ENCODE results near the gene ACSL6.

ACSL6 gene

GRCh38 chr5:132046880-132047299 lies 35.4 kb upstream of the ACSL6 start:
- no peak for DNase-seq

- DNase-seq = no peak
Observed at GRCh38 chr5:132044207-132044606, 32.7 kb upstream of the ACSL6 start.

- DNase-seq = no peak
Observed at GRCh38 chr5:132037353-132037752, 25.9 kb upstream of the ACSL6 start.

GRCh38 chr5:132033122-132033521 lies 21.7 kb upstream of the ACSL6 start:
- DNase-seq = no peak

- no peak for DNase-seq
Observed at GRCh38 chr5:132032196-132032595, 20.7 kb upstream of the ACSL6 start.

GRCh38 chr5:132030610-132031009 lies 19.2 kb upstream of the ACSL6 start:
- no peak for DNase-seq

GRCh38 chr5:132029609-132030330 lies 18.3 kb upstream of the ACSL6 start:
- DNase-seq = no peak

- DNase-seq = no peak
Observed at GRCh38 chr5:132027027-132027426, 15.6 kb upstream of the ACSL6 start.

- no peak for DNase-seq
Observed at GRCh38 chr5:132026516-132027008, 15.1 kb upstream of the ACSL6 start.

GRCh38 chr5:132025403-132025971 lies 14.0 kb upstream of the ACSL6 start:
- no peak for DNase-seq

GRCh38 chr5:132024789-132025402 lies 13.4 kb upstream of the ACSL6 start:
- no peak for DNase-seq

- DNase-seq = no peak
Observed at GRCh38 chr5:132024117-132024435, 12.6 kb upstream of the ACSL6 start.

- DNase-seq = no peak
Observed at GRCh38 chr5:132023258-132024116, 12.0 kb upstream of the ACSL6 start.

- no peak for DNase-seq
Observed at GRCh38 chr5:132022737-132023136, 11.3 kb upstream of the ACSL6 start.

- no peak for DNase-seq
Observed at GRCh38 chr5:132021654-132022053, 10.2 kb upstream of the ACSL6 start.

- DNase-seq = no peak
Observed at GRCh38 chr5:132020568-132021339, 9.3 kb upstream of the ACSL6 start.

GRCh38 chr5:132019857-132020555 lies 8.5 kb upstream of the ACSL6 start:
- DNase-seq = no peak

- no peak for DNase-seq
Observed at GRCh38 chr5:132019337-132019736, 7.9 kb upstream of the ACSL6 start.

- DNase-seq = no peak
Observed at GRCh38 chr5:132017738-132018625, 6.5 kb upstream of the ACSL6 start.

- DNase-seq = no peak
Observed at GRCh38 chr5:132017316-132017715, 5.9 kb upstream of the ACSL6 start.

- no peak for DNase-seq
Observed at GRCh38 chr5:132016721-132017250, 5.3 kb upstream of the ACSL6 start.
